ENCODE results near the gene PTPN7. TPM values are rescaled to one million over a fixed set of nuclear protein-coding genes. Genes with fewer than 3 reads are reported as not detected.

The PTPN7 gene
- total RNA-seq, 2 experiments from 2014 or later, result 67.5 to 83.1 TPM

DNA sequence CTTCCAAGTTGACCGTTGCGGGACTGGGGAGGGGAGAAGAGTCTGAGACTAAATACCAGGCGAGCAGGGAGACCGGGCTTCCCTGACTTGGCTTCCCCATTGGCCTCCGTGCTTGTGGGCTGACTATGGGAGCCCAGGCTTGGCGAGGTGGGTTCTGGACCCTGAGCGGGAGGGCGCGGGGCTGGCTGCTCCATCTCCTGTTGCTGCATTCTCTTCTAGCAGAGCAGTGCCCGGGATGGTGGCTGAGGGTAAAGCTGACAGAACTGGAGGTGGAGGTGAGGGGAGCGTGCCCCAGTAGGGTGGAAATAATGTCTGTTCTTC lies 33.9 kb upstream of the PTPN7 start:
- ChIA-PET POLR2A (no interaction called here), CTCF (ENCODE audit: unreplicated experiment) (no interaction called here)
- intact Hi-C loops (cut with micrococcal nuclease; ENCODE audit: unreplicated experiment), result no loop called here
- Histone ChIP-seq H3K4me3 (ENCODE audit: low read depth, low read length, poor library complexity, severe bottlenecking) (no peak overlapping the region), H3K36me3 (ENCODE audit: insufficient read depth, low read length) (no peaks in the 10 kb centered on the region), H3K4me2 (ENCODE audit: low read length) (no peak overlapping the region), H4K20me1 (ENCODE audit: insufficient read depth, low read length) (no peaks in the 10 kb centered on the region), H3K27ac (ENCODE audit: low read depth, low read length, poor library complexity, severe bottlenecking) (no peak overlapping the region), H3K79me2 (ENCODE audit: insufficient read depth, low read depth, low read length) (no peaks in the 10 kb centered on the region), H3K9me3 (ENCODE audit: low read length) (no peaks in the 10 kb centered on the region), H2AFZ (ENCODE audit: low read length) (no peak overlapping the region), H3K4me1 (ENCODE audit: insufficient read depth, low read length, poor library complexity, severe bottlenecking) (peaks cover 11% of the 10 kb centered on the region), H3K9me2 (ENCODE audit: insufficient read depth, low read length) (no peaks in the 10 kb centered on the region)
- TF ChIP-seq, protein P1, sequence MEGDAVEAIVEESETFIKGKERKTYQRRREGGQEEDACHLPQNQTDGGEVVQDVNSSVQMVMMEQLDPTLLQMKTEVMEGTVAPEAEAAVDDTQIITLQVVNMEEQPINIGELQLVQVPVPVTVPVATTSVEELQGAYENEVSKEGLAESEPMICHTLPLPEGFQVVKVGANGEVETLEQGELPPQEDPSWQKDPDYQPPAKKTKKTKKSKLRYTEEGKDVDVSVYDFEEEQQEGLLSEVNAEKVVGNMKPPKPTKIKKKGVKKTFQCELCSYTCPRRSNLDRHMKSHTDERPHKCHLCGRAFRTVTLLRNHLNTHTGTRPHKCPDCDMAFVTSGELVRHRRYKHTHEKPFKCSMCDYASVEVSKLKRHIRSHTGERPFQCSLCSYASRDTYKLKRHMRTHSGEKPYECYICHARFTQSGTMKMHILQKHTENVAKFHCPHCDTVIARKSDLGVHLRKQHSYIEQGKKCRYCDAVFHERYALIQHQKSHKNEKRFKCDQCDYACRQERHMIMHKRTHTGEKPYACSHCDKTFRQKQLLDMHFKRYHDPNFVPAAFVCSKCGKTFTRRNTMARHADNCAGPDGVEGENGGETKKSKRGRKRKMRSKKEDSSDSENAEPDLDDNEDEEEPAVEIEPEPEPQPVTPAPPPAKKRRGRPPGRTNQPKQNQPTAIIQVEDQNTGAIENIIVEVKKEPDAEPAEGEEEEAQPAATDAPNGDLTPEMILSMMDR (conservative IDR thresholded peaks at IDR 0.05; ENCODE audit: low read length), result no peak
- no peak for TF ChIP-seq EZH2phosphoT487 (IDR thresholded peaks at IDR 0.05; ENCODE audit: borderline replicate concordance, low read depth, low read length)
- no peak for DNase-seq (ENCODE audit: low spot score)
- no TSS peak for BruUV-seq (replicated peaks)

DNA sequence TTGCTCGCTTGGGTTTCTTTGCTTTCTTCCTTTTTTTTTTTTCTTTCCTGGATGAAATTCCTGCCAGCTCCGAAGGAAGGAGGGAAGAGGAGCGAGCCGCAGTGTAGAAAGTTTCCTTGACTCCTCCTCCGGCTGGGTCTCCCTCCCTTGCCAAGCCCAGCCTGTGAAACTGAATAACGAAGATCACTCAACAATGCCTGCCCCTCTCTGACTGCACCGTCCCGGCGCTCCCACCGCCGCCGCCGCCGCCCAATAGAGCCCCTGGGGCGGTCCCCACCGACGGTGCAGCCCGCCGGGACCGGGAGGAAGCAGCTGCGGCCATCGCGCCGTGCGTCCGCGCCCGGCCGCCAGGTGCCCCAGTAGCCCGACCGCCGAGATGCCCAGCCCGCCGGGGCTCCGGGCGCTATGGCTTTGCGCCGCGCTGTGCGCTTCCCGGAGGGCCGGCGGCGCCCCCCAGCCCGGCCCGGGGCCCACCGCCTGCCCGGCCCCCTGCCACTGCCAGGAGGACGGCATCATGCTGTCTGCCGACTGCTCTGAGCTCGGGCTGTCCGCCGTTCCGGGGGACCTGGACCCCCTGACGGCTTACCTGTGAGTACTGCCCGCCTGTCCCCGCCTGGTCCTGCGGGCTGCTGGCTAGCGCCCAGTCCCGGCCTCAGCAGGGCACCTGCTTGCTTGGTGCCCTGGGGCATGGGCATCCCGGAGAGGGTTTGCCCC lies 33.4 kb upstream of the PTPN7 start, which contains the start of gene LGR6:
TSS of gene LGR6 (plus strand) at position 186 of the 714 bp plus-strand sequence. CDS start at position 377, 191 bp downstream.
- no TSS peak for BruUV-seq (replicated peaks)
- Histone ChIP-seq H3K9me3 (ENCODE audit: low read length) (no peaks in the 10 kb centered on the region), H4K20me1 (ENCODE audit: insufficient read depth, low read length) (no peaks in the 10 kb centered on the region), H2AFZ (ENCODE audit: low read length) (no peak within 1 kb of the TSS), H3K36me3 (ENCODE audit: insufficient read depth, low read length) (no peaks in the 10 kb centered on the region), H3K4me2 (ENCODE audit: low read length) (peak within 1 kb of the TSS; percentile 29; the same call in 1 of the 2 replicates), H3K27ac (ENCODE audit: low read depth, low read length, poor library complexity, severe bottlenecking) (no peak within 1 kb of the TSS), H3K79me2 (ENCODE audit: insufficient read depth, low read depth, low read length) (no peaks in the 10 kb centered on the region), H3K4me3 (ENCODE audit: low read depth, low read length, poor library complexity, severe bottlenecking) (no peak within 1 kb of the TSS), H3K4me1 (ENCODE audit: insufficient read depth, low read length, poor library complexity, severe bottlenecking) (peaks cover 11% of the 10 kb centered on the region), H3K9me2 (ENCODE audit: insufficient read depth, low read length) (no peaks in the 10 kb centered on the region)
- POLR2A ChIA-PET, result interaction anchor here (0.5 kb wide), 1 partner anchor 60 kb away, joined by 6 read pairs; no protein-coding TSS in a partner anchor
- CTCF ChIA-PET (ENCODE audit: unreplicated experiment), result interaction anchor here (0.6 kb wide), 1 partner anchor 9 kb away, joined by 3 read pairs; no protein-coding TSS in a partner anchor
- intact Hi-C loops (cut with micrococcal nuclease; ENCODE audit: unreplicated experiment), result loop anchor here (1.0 kb wide), 1 partner anchor 122 kb away; no protein-coding TSS in a partner anchor
- DNase-seq (ENCODE audit: low spot score), result no peak
- TF ChIP-seq, protein P1 (conservative IDR thresholded peaks at IDR 0.05; ENCODE audit: low read length), result no peak
- no peak for TF ChIP-seq EZH2phosphoT487 (IDR thresholded peaks at IDR 0.05; ENCODE audit: borderline replicate concordance, low read depth, low read length)

Data from OCI-LY7 (cell line).